Stimulated activated CD8-positive, alpha-beta memory T cell treated with anti-CD3 and anti-CD28 coated beads, Interleukin-7, amount 100 ng/mL, for 1 hour (primary cell): ENCODE measurements around the gene MYL6B.
"Not testable (repeated sequence)": the region's sequence is repeated elsewhere in the genome, so short reads cannot be mapped to it uniquely, and the experiment has no call there.

Experiments used
- DNase-seq, 2 donors: peaks; one replicate each; pipeline ENCODE4 v3.0.0-alpha.2; 2020; ENCODE audit warnings: low read depth in 2 of 2

Gene MYL6B

DNA sequence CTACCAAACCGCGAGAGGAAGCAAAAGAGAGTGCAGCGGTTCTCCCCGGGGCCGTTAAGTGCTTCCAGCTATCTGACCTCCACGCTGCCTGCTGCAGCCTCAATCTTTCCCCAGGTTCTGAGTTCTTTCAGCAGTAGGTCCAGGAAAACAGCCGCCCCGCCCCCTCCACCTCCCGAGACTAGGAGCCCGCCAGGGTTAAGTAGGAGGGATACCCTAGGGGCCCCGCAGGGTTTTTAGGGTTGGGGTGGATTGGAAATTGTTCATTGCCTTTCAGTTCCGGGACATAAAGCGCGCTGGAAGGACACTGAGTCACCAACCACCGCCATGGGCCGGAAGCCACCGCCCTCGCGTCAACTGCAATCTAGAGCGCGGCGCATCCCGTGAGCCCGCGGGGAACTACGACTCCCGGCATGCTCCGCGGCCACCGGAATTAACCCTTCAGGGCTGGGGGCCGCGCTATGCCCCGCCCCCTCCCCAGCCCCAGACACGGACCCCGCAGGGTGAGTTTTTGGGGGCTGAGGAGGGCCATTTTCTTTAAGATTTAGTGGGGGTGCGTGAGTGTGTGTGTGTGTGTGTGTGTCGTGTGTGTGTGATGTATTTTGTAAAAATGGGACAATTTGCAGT lies at the start of gene MYL6B:
Gene MYL6B, plus strand, starts transcription at position 456 of the 624 bp plus-strand sequence. CDS start 1,332 bp downstream, outside the sequence.
- peak; percentile 85 to 86 for DNase-seq

DNA sequence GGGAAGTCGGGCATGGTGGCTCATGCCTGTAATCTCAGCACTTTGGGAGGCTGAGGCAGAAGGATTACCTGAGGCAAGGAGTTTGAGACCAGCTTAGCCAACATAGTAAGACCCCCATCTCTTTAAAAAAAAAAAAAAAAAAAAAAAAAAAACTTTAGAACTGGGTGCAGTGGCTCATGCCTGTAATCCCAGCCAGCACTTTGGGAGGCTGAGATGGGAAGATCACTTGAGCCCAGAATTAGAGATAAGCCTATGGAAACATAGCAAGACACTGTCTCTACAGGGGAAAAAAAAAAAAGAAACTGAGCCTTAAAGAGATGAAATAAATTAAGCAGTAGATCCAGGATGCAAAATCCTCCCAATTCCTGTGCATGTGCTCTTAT lies 49.7 kb upstream of the MYL6B start:
- DNase-seq = no peak

DNA sequence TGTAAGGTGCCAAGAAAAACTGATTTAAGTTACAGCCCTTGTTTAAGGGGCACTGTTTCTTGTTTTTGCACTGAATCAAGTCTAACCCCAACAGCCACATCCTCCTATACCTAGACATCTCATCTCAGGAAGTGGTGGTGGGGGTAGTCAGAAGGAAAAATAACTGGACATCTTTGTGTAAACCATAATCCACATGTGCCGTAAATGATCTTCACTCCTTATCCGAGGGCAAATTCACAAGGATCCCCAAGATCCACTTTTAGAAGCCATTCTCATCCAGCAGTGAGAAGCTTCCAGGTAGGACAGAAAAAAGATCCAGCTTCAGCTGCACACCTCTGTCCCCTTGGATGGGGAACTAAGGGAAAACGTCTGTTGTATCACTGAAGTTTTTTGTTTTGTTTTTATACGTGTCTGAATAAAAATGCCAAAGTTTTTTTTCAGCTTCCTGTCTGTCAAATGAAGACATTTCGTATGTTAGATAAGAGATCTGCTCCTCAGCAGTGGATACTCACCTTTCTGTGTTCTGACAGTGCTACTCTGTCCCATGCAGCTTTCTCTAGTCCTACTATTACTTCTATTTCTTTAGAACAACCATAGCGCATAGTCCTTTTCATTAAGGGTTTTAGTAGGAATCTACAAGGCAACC lies 49.2 kb upstream of the MYL6B start:
- DNase-seq = no peak

DNA sequence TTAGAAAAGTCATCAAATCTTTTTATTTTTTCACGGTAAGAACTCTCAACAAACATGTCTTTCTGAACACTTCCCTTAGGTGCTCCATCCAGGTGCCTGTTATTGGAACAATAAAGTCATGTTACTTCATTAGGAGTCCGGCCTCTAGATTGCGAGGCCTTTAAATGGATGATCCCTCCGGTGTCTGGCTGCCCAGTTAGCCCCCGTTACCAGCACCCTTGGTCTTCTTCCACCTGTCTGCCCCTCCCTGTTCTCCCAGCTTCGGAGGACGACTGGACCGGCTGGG lies 48.6 kb upstream of the MYL6B start:
- DNase-seq = no peak

DNA sequence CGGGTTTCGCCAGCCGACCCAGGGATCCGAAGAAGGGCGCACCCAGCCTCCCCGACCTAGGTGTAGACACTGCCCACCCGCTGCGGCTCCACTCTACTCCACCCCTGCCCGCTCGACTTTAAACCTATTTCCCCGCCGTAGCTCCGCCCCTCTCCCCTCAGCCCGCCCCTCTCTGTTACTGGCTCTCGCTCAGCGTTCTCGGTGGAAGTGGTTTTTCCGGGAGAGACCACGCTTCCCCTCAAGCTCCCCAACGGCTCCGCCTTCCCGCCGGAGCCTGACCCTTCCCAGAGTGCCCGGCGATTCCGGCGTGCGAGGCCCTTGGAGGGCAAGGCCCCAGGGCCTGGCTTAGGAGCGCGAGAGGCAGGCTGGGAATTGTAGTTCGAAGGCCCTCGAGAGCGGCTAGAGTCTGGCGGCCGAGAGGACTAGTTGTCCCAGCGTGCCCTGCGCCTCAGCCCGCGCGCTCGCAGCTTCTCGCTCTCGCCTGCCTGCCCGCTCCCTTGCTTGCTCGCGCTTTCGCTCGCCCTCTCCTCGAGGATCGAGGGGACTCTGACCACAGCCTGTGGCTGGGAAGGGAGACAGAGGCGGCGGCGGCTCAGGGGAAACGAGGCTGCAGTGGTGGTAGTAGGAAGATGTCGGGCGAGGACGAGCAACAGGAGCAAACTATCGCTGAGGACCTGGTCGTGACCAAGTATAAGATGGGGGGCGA lies 48.1 kb upstream of the MYL6B start, which contains the start of gene PA2G4:
Gene PA2G4, plus strand, starts transcription at position 451 of the 706 bp plus-strand sequence. Its CDS starts 179 bp downstream, at position 630.
- peak; percentile 89 to 93 for DNase-seq

DNA sequence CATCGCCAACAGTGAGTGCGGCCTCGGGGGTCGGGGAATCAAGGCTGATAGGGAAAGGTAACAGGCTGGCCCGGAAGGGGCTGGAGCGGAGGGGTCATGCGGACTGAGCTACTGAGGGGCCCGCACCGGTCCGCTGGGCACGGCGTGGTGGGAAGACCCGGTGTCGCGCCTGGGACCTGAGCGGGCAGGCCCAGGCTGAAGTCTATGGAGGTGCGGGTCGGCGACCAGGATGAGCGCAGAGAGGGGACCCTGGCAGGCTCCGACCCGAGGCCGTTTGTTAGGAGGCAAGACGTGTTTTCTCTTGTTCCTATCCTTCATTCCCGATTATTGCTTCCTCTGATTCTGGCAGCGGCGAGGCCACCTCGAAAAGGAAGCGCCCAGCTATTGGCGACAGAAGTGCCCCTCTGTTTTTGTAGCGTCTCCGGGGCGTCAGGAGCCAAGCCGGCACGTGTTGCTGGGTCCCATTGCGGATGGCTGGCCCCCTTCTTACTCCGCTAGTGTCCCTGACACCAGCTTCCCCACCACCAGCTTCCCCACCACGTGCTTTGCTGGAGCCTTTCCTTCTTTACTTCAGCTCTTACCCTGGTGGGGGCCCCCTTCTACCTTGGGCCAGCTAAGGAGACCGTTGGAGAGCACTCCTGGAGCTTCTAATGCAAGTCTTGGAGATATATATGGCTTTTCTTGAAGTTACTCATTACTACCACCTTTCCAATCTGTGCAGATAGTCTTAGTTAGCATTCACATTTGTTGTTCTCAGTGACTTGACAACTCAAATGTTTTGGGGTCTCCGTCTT lies 47.4 kb upstream of the MYL6B start:
- DNase-seq = no peak

DNA sequence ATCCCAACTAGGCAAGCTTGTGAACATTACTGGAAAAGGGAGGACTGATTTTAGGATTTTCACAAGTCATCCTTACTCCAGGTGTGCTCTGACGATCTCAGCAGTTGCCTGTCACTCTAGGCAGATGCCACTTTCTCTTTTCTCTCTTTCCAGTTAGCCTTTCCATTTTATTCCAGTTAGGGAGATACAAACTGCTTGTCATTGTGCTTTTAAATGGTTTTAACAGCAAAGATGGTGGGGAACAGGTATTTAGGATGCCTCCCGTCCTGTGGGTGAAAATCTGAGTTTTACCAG lies 46.8 kb upstream of the MYL6B start:
- no peak for DNase-seq

DNA sequence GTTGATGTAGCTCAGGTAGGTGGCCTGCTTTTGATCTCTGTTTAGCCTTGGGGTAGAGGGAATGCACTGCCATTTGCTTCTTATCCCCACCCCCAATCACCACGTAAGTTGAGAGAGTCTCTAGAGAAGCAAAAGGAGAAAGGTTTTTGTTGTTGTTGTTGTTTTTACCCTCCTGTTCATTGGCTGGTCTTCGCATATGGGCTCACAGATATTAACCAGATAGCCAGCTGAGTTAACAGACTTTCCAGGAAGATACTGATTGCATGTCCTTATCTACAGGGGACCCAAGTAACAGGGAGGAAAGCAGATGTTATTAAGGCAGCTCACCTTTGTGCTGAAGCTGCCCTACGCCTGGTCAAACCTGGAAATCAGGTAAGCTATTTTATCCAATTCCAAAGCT lies 45.1 kb upstream of the MYL6B start:
- no peak for DNase-seq

DNA sequence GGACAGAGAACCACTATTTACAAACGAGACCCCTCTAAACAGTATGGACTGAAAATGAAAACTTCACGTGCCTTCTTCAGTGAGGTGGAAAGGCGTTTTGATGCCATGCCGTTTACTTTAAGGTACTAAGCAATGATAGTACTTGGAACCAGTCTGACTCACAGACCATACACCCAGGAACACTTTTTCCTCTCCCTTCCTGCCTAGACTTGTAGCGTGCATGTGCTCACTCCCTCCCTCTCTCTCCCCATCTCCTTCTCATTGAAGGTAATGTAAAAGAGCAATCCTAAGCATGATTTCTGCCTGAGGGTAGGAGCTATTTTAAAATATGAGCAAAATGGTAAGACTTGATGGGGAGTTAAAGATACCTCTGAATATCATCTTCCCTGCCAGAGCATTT lies 41.8 kb upstream of the MYL6B start:
- no peak for DNase-seq

DNA sequence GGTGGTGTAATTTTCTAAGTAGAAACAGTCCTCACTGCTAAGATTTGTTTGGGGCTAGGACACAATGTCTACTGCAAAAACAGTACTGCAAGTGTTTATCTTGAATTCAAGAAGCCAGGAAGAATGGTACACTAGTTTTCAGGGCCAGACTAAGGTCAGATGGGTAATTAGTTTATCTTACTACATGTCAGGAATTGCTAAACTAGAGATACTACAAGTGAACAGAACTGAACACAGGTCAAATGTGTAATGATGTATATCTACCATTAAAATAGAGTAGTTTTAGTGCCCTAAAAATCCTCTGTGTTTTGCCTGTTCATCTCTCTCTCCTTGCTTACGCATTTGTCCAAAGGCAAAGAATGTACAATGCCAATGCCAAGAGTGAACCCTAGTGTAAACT lies 38.3 kb upstream of the MYL6B start:
- DNase-seq = no peak

DNA sequence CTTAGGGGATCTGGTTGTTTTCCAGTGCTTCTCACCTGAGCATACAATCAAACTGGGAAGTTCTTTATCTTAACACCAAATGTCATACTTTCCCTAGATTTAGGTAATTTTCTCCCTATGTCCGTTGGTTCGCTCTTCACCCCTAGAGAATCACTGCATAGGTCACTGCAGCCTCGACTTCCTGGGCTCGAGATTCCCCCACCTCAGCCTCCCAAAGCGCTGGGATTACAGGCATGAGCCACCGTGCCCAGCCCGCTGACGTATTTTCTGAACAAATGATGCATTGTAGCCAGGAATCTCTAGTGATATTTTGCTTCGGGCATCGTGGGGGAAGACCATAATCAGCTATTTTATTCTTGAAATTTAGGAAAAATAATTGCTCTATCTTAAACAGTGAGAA lies 37.1 kb upstream of the MYL6B start:
- DNase-seq = no peak

DNA sequence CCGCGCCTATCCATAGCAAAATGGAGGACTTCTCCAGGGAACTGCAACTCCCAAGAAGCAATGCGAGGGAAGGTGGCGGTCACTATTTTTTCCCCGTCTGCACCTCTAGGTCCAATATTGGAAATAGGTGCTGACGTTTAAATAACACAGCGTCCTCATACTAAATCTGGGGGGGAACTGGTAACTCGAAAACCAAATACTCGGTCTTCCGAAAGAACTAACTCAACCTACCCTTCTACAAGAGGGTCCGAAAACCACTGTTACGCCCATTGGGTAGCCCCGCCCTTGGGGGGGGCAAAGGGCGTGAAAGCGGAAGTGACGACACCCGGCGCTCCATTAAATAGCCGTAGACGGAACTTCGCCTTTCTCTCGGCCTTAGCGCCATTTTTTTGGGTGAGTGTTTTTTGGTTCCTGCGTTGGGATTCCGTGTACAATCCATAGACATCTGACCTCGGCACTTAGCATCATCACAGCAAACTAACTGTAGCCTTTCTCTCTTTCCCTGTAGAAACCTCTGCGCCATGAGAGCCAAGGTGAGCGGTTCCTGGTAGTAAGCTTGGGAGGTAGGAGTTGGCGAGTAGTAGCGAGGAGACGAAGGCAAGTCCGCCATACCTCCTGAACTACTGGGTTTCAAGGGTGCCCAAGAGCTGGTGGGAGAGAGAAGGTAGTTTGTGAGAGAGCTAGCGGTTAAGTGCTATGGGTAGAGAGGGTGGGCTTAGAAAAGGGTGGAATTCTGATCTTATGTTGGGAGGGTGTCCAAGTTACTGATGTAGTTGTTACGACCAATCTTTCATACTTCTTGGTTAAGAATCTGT lies 35.9 kb upstream of the MYL6B start, which contains the start of gene RPL41:
Gene RPL41, plus strand, starts transcription at position 367 of the 815 bp plus-strand sequence.
- peak; percentile 92 for DNase-seq

DNA sequence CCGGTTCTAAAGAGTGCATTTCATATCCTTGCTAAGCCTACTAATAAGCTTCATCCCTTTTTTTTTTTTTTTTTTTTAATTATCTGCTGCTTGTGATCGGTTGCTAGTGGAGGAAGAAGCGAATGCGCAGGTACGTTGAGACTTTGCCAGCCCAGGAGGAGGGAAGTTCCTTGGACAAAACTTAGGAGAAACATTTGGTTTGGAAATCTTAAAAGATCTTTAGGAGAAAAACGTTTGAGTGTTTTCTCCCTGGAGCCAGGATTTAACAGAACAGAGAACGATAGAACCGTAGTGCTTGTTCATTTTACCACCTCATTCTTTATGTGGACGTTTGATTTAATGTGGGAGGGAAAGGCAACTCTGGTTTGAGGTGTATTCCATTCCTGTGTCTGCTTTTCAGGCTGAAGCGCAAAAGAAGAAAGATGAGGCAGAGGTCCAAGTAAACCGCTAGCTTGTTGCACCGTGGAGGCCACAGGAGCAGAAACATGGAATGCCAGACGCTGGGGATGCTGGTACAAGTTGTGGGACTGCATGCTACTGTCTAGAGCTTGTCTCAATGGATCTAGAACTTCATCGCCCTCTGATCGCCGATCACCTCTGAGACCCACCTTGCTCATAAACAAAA lies 35.2 kb upstream of the MYL6B start:
- DNase-seq = not testable (repeated sequence)

DNA sequence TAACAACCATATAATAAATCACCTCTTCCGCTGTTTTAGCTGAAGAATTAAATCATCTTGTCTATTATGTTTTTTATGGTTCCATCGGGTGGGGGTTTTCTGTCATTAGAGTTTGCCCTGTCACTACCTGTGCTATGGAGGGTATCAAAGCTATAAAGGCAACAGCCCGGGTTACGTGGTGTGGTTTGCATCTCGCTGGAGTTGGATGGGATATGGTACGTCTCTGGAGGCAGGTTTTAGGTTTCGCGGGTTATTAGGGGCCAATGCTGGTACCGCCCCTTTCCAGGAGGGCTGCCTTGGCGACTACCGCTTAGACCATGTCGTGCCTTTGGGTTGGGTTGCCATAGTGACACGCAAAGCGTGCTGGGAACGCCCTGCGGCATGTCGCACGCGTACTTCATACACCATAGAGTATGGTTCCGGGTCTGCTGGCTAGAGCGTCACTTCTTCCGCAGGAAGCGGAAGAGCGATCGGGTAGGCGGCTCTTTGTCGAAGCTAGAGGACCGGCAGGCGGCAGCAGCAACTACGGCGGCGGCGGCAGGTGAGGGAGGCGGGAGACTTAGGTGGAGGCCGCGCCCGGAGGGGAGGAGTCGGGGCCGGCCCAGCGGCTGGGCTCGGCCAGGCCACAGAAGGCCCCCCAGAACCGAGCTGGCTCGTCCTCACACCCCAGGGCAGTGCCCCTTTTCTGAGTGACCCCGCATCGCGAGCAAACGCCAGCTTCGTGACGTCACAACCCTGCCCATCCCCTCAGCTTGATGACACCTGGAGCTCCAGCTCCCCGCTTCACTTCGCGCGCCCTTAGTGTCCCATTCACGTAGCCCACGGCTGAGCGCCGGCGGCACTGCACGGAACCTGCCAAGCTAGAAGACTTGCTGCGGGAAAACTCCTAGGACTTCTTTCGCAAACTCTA lies 34.4 kb upstream of the MYL6B start, which contains the start of gene ZC3H10:
Gene ZC3H10, plus strand, starts transcription at position 489 of the 910 bp plus-strand sequence. CDS start 2,297 bp downstream, outside the sequence.
- peak; percentile 92 to 93 for DNase-seq

DNA sequence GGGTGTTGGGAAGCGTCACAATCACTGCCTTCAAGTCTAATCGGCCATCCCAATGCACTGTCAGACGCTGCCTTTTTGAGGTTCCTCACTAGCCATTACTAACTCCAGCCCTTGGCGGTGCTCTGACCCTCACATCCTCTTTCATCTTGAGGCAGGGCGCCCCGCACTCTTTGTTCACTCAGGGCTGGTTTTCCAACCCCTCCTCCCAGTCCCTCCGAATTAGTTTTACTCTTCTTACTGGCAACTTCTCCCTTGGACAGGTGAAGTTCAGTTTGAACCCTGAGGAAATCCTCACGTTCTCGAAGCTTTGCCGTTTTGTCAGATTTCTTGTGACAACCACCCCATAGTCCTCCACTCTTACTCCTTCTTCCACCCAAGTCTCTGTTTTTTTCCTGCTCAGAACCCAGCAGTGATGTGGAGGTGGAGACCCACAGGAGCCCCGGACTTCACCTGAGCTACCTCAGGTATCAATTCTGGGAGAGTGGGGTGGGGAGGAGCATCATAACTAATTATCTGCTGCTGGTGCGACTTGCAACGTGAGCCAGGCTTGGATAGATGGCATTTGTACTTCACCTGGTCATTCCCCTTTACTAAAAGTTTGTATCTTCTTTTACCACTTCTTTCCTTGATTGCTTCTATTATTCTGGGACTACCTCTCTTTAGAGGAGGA lies 33.6 kb upstream of the MYL6B start:
- no peak for DNase-seq

DNA sequence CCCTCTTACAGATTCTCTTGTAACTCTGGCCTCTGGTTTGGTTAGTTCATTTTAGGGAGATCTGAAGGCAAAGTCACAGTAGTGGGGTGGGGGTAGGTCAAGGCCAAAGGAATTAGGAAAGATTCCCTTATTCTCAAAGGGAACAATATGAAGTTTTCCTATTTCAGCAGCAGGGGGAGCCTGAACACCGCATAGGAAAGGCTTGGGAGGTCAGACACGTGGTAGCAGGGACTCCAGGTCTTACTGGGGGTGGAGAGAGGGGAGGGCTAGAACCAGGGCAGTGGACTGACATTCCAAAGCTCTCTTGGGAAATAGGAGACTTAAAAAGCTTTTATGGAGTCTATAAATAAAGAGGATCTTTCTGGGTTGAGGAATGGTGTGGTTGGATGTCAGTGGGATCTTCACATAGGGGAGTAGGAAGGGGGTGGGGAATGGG lies 33.0 kb upstream of the MYL6B start:
- DNase-seq = no peak

DNA sequence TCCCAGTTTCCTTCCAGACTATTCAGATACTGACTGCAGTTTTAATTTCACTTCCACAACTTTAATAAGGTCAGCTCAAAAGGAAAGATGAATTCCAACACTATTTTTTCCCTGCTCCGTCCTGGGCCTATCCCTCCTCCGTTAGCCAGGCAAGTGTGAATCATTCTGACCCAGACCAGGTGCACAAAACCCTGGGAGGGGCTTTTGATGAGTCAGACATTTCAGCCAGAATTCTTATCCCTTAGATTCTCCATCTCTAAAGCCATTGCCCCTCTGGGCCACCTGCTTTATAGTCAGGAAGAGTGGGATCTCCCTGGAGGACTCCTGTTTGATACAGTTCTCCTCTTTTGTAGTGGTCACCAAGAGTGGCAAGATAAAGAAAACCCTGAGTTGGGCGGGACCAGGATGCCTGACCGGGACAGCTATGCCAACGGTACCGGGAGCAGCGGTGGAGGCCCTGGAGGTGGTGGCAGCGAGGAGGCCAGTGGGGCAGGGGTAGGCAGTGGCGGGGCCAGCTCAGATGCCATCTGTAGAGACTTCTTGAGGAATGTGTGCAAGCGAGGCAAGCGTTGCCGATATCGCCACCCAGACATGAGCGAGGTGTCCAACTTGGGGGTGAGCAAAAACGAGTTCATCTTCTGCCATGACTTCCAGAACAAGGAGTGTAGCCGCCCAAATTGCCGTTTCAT lies 32.1 kb upstream of the MYL6B start:
- DNase-seq = no peak

DNA sequence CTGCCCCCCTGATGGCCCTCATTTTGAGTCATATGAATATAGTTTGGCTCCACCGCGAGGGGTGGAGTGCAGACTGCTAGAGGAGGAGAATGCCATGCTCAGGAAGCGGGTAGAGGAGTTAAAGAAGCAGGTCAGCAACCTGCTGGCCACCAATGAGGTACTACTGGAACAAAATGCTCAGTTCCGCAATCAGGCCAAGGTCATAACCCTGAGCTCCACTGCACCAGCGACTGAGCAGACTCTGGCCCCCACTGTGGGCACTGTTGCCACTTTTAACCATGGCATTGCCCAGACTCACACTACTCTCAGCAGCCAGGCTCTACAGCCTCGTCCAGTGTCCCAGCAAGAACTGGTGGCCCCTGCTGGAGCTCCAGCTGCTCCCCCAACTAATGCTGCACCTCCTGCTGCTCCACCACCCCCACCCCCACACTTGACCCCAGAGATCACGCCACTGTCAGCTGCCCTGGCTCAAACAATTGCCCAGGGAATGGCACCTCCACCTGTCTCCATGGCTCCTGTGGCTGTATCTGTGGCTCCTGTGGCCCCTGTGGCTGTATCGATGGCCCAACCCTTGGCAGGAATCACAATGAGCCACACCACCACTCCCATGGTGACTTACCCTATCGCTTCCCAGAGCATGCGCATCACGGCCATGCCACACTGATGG lies 31.1 kb upstream of the MYL6B start:
- no peak for DNase-seq
